ENCODE data around the gene ZNF23.
A peak's percentile ranks its signal among the peaks of the same experiment; 100 is the strongest.

The ZNF23 gene

GRCh38 chr16:71472931-71473330 lies 10.9 kb upstream of the ZNF23 start:
- FAIRE-seq (peak; percentile 69), DNase-seq (ENCODE audit: insufficient read length, low spot score) (no peak)

DNA sequence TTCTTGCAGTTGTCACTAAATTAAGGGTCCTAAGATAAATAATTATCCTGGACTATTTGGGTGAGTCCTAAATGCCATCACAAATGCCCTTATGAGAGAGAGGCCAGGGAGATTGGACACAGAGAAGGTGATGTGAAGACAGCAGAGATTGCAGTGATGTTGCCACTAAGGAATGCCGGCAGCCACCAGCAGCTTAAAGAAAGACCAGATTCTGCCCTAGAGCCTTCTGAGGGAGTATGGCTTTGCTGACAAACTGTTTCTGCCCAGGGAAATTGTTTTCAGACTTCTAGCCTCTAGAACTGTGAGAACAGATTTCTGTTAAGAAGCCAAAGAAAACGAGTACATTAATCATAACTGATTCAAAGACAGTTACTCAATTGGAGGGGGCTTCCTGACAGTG lies 10.0 kb upstream of the ZNF23 start:
- FAIRE-seq (no peak), DNase-seq (ENCODE audit: insufficient read length, low spot score) (no peak)

GRCh38 chr16:71467810-71468209 lies 5.8 kb upstream of the ZNF23 start:
- no peak for FAIRE-seq
- peak; percentile 56 for DNase-seq (ENCODE audit: insufficient read length, low spot score)

GRCh38 chr16:71464231-71464630 lies 2.2 kb upstream of the ZNF23 start:
- FAIRE-seq (peak; percentile 28), DNase-seq (ENCODE audit: insufficient read length, low spot score) (no peak)

DNA sequence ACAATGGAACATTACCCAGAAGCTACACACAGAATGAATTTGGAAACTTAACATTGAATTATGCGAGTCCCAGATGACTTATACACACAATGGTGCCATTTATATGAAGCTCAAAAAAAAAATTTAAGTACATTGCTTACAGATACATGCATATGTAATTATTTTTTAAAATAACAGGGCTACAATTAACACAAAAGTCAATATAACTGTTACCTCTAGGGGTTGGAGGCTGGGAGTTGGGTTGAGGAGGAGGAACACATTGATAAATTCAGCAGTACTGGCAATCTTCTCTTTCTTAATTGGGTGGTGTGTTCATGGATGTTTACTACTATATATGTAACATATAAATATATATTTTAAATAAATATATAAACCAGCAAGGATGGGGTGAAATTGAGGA lies 1.1 kb downstream of the ZNF23 start:
- FAIRE-seq = no peak
- DNase-seq (ENCODE audit: insufficient read length, low spot score) = no peak

- peak; percentile 31 for FAIRE-seq
- DNase-seq (ENCODE audit: insufficient read length, low spot score) = peak; percentile 61
Observed at GRCh38 chr16:71460236-71460635, 1.8 kb downstream of the ZNF23 start.

- DNase-seq (ENCODE audit: insufficient read length, low spot score) (no peak), FAIRE-seq (no peak)
Observed at GRCh38 chr16:71459510-71459909, 2.5 kb downstream of the ZNF23 start.

DNA sequence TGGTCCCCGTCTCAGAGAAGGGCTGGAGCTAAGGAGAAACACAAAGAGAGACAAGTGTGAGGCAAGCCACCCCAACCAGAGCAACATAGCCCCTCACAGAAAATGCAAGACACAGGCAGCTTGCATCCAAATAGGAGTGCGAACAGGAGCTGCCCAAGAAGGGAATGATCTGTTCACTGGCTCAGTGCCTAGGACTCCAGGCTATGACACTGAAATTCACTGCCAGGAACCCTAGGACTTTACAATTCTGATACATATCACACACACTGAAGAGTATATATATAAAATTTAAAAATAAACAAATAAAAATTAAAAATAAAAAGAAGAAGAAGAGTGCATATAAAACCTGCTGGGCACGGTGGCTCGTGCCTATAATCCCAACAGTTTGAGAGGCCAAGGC lies 5.2 kb downstream of the ZNF23 start:
- FAIRE-seq = no peak
- DNase-seq (ENCODE audit: insufficient read length, low spot score) = no peak

- FAIRE-seq (peak; percentile 80), DNase-seq (ENCODE audit: insufficient read length, low spot score) (no peak)
Observed at GRCh38 chr16:71453036-71453435, 9.0 kb downstream of the ZNF23 start.

DNA sequence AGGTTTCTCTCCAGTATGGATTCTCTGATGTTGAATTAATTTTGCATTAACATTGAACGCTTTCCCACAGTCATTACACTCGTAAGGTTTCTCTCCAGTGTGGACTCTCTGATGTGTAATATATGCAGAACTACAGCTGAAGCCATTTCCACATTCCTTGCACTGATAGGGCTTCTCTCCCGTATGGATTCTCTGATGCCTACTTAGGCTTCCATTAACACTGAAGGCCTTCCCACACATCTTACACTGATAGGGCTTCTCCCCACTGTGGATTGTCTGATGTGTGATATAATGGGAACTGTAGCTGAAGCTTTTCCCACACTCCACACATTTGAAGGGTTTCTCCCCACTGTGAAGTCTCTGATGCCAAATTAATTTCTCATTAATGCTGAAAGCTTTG lies 13.0 kb downstream of the ZNF23 start:
- no peak for DNase-seq (ENCODE audit: insufficient read length, low spot score)
- FAIRE-seq = peak; percentile 84

- DNase-seq (ENCODE audit: insufficient read length, low spot score) (no peak), FAIRE-seq (no peak)
Observed at GRCh38 chr16:71448274-71448866, 13.7 kb downstream of the ZNF23 start.

- FAIRE-seq = peak; percentile 89
Observed at GRCh38 chr16:71443714-71444113, 18.3 kb downstream of the ZNF23 start.

GRCh38 chr16:71442051-71442440 lies 20.0 kb downstream of the ZNF23 start, which contains the start of gene TLE7:
TSS of gene TLE7 (minus strand) at chr16:71442054. CDS start at chr16:71433324, 8,730 bp downstream.
- FAIRE-seq = no peak

More at GRCh38 chr16:71443714-71444113, 18.3 kb downstream of the ZNF23 start:
- DNase-seq (ENCODE audit: insufficient read length, low spot score) = no peak

GRCh38 chr16:71441348-71442050 lies 20.5 kb downstream of the ZNF23 start:
- no peak for FAIRE-seq
- no peak for DNase-seq (ENCODE audit: insufficient read length, low spot score)

More at GRCh38 chr16:71442051-71442440, 20.0 kb downstream of the ZNF23 start, which contains the start of gene TLE7:
- no peak for DNase-seq (ENCODE audit: insufficient read length, low spot score)

- DNase-seq (ENCODE audit: insufficient read length, low spot score) (peak; percentile 42), FAIRE-seq (peak; percentile 88)
Observed at GRCh38 chr16:71440669-71441347, 21.2 kb downstream of the ZNF23 start.

DNA sequence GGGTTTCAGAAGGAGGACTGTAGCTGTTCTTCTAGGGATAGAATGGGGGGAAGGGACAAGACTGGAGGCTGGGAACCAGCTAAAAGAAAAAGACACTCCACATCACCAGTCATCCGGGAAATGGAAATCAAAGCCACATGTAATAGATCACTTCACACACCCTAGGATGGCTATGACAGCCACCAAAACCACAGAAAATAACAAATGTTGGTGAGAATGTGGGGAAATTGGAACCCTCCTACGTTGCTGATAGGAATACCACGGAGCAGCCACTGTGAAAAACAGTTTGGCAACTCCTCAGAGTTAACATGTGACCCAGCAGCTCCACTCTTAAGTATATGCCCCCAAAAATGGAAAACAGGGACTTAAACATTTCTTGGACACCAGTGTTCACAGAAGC lies 22.5 kb downstream of the ZNF23 start:
- peak; percentile 51 for FAIRE-seq
- no peak for DNase-seq (ENCODE audit: insufficient read length, low spot score)

GRCh38 chr16:71436473-71436872 lies 25.6 kb downstream of the ZNF23 start:
- no peak for DNase-seq (ENCODE audit: insufficient read length, low spot score)
- FAIRE-seq = peak; percentile 16

DNA sequence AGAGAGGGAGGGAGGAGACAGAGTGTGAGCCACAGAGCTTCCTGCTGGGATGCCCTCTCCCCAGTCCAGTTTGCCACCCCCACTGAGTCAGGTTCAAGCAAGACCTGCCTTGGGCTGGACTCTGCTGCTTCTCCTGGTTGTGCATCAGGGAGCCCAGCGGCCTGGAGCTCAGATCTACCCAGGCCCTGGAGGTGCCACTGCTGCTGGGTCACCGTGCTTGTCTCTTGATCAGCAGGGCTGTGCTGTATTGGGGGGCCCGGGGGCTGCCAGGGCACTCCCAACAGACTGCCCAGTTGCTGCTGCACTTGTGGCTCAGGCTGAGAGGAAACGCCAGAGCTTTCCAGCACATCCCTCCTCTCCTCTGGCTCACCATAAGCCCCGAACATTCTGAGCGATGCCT lies 29.1 kb downstream of the ZNF23 start:
- FAIRE-seq (no peak), DNase-seq (ENCODE audit: insufficient read length, low spot score) (no peak)

DNA sequence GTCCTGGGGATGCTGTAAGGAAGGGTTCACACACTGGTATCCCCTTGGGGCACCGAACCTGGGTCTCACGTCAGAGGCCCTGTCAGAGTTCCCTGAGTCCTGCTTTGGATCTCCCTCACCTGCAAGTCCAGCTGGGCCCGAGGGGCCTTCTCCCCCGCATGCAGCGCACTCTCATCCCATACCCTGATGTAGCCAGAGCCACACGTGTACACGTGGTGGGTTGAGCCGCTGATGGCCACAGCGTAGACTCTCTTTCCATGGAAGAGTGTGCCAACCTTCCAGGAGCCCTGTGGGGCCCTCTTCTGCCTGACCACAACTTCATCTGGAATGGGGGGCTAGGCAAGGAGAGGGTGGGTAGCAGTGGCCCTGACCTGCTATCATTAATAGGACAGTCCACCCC lies 30.1 kb downstream of the ZNF23 start:
- no peak for DNase-seq (ENCODE audit: insufficient read length, low spot score)
- FAIRE-seq = no peak

GRCh38 chr16:71431176-71431575 lies 30.9 kb downstream of the ZNF23 start:
- no peak for DNase-seq (ENCODE audit: insufficient read length, low spot score)
- FAIRE-seq = no peak

DNA sequence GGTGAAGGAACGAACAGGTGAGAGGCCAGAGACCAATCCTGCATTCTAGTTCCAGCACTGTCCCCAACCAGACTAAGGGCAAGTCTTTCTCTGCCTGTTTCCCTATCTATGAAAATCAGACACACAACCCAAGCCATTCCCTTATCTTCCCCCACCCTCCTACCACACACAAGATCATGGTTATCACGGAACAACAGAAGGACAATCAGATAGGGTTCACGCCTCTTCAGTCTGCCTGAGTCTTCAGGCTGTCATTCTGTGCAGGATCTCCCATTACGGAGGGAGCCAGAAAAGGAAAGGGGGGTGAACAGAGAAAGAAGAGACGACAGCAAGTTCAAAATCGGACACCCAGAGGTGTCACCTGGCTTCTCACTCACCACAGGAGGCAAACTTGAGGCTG lies 31.3 kb downstream of the ZNF23 start:
- FAIRE-seq (no peak), DNase-seq (ENCODE audit: insufficient read length, low spot score) (no peak)

DNA sequence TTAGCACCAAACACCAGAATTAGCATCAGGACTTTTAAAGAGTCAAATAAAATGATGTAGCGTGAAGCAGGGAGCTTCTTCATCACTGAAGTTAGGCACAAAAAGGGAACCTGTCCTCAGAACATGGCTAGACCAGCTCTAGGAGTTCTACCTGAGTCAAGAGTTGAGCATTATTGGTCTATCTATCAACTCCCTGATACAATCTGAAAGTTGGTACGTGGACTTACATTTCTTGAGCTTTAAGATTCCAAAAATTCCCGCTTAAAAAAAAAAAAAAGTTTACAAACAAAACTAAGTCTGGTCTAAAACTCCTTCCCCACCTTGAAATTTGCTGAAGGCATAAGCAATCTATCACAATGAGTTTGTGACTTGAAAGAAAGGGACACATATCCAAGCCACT lies 32.5 kb downstream of the ZNF23 start:
- DNase-seq (ENCODE audit: insufficient read length, low spot score) (no peak), FAIRE-seq (no peak)

Data from HTR-8/SVneo (cell line).